Measurements from ENCODE around the gene MBD1. TPM values are rescaled to one million over a fixed set of nuclear protein-coding genes. Genes with fewer than 3 reads are reported as not detected.
"Not testable (repeated sequence)": the region's sequence is repeated elsewhere in the genome, so short reads cannot be mapped to it uniquely, and the experiment has no call there.

MBD1 gene
- total RNA-seq, 1 donor from 2014 or later: 54.4 TPM

DNA sequence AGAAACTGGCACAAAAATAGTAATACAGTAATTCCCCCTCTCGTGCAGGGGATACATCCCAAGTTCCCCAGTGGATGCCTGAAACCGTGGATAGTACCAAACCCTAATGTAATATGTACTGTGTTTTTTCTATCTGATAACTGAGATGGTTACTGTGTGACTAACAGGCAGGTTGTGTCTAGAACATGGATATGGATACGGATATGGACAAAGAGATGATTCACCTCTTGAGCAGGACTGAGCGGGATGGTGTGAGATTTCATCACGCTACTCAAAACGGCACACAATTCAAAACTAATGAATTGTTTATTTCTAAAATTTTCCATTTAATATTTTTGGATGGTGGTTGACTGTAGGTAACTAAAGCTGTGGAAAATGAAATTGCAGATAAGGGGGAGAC is 3.4 kb downstream of the MBD1 start:
- intact Hi-C loops (cut with DNase I): no loop called here
- DNase-seq (ENCODE audit: low spot score): no peak

DNA sequence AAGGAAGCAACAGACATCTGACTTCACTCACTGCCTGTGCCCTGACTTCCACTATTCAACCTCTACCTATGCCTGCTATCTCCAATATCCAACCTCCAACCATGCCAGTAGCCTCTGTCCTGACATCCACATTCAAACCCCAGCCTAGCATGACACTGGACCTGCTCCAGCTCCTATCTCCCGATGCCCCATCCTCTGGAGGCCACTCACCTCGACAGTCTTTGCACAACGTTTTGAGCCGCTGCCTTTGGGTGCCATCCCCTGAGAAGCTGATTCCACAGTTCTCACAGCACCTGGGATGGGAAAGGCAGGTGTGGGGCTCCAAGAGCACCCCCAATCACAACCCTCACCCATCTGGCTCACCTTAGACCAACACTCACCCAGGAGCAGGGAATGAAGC is 4.9 kb downstream of the MBD1 start:
- intact Hi-C loops (cut with DNase I): no loop called here
- DNase-seq (ENCODE audit: low spot score): no peak

DNA sequence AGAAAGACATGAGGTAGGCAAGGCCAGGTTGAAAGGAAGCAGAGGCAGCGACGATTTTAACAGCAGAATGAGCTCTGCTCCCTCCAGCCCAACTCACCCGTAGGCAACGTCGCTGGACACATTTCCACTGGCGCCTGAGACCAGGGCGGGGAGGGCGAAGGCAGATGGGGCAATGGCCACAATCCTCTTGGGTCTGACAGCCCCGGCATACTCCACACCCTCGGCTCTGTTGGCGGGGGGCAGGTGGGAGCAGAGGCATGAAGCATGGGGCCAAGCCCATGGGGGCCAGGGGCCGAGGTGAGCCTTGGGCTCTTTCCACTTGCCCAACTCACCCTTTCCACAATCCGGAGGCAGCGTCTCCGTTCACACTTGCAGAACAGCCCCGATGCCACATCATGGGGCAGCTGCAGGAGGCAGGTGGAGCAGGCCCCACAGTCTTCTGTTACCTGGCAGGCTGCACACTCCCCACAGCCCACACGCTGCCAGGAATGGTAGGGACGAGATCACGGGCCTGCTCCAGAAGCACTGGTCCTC is 5.8 kb downstream of the MBD1 start:
- intact Hi-C loops (cut with DNase I): no loop called here

DNA sequence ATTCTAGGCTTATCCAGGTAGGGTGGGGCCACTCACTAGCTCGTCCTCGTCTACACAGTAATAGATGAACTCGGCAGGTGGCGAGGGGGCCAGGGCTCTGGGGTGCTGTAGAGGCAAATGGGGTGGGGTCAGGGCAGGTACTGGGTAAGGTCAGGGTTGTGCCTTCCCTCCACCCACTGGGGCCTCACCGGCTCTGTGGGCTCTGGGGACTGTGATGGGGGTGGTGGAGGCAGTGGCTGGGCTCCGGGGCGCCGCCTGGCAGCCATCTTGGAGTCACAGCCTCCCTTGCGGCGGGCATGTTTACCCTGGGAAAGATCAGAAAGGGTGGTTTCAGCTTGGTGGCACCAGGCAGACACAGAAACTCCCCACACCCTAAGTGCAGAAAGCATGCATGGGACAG is 6.4 kb downstream of the MBD1 start:
- no peak for DNase-seq (ENCODE audit: low spot score)
- intact Hi-C loops (cut with DNase I): no loop called here

More for the DNA sequence above, 5.8 kb downstream of the MBD1 start:
- DNase-seq (ENCODE audit: low spot score): no peak

DNA sequence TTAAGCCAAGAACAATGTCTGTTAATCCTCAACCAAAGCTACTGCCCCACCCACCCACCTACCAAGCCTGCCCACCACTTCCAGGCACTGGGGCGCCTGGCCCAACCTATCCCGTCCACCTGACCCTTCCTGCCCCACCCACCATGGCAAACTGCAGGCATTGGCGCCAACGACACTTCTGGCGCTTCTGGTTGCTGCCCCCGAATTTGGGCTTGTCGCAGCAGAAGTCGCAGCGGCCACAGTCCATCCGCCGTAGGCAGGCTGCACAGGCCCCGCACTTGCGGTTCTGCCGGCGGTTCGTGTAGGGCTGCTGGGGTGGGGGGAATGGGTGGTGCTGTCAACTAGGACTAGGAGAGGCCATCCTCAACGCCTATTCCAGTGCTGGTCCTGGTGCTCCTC is 7.3 kb downstream of the MBD1 start:
- DNase-seq (ENCODE audit: low spot score): no peak
- intact Hi-C loops (cut with DNase I): no loop called here

DNA sequence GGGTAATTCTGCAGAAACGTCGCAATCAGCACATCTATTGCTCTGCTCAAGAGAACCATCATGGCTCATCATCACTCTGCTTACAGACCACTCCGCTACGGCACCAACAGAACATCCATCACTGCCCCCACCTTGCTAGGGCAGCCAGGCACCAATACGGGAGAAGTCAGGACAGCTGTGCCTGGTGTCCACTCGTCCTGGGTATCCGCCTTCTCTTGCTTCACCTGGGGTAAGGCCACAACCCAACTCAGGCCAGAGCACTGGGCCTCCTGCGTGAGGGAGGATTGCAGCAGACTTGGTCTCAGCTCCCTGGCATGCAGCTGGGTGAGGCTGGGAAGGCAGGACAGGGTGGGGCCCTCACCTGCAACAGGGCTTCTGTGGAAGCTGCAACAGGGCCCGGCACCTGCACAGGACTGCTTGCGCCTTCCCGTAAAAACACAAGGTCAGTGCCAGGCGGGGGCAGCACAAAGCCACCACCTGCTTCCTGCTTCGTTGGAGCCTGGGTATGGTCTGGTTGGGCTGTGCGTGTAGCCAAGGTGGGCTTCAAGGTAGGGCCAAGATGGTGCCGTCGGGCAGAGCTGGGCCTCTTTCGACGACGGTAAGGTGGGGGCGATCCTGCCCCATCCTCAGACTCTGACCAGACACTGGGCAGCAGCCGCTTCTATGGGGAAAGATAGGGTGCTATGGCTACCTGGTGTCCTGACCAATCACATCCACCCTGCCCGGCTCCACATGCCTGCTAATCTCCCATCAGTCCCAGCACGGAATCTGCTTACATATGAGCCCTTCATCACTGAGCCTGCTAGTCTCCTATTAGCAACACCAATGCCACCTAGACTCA is 7.9 kb downstream of the MBD1 start:
- DNase-seq (ENCODE audit: low spot score): no peak
- intact Hi-C loops (cut with DNase I): no loop called here

DNA sequence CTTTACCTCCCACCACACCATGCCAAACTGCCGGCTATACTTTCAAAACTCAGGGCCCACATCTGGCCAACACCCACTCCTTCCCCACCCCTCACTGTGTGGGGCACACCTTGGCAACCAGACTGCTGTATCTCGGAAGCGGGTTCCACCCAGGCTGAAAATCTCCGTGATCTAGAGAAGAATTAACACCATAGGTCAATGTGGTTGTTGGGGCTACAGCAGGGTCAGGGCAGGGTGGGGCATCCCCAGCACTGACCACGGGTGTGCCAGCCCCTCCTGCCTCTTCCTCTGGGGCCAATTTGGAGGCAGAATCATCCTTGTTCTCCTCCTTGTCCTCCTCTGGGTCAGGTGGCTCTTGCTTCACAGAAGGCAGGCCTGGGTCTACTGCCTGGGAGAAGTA is 8.8 kb downstream of the MBD1 start:
- DNase-seq (ENCODE audit: low spot score): no peak
- intact Hi-C loops (cut with DNase I): no loop called here

DNA sequence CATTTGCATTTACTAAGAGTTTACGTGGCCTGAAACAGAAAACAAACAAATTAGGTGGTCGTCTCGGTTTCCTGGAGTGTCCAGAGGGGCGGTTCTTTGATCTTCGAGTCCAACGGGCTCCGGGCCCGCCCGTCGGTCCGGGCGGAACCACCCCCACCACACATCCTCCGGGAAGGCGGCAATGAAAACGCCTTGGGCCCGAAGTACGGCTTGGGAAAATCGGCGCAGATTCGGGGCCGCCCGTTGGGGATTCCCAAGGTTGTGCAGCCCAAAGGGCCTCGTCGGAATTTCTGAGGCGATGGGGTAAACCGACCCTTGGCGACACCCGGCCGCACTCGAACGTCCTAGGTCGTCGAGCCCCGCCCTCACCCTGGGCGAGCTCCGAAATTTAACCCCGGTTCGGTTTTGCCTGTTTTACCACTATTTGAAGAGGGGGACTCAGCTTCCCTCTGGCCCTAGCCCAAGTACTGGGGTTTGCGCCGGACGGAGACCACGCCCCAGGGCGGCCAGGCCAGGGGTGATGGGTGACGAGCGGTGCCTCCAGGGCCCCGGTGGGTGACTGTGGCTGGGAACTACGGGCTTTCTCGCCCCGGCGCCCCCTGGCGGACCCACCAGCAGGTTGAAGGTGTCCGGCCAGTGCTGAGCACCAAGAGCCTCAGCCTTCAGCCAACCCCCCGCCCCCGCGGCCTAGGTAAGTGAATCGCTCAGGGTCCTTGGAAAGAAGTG is 13.1 kb downstream of the MBD1 start:
- intact Hi-C loops (cut with DNase I): no loop called here

DNA sequence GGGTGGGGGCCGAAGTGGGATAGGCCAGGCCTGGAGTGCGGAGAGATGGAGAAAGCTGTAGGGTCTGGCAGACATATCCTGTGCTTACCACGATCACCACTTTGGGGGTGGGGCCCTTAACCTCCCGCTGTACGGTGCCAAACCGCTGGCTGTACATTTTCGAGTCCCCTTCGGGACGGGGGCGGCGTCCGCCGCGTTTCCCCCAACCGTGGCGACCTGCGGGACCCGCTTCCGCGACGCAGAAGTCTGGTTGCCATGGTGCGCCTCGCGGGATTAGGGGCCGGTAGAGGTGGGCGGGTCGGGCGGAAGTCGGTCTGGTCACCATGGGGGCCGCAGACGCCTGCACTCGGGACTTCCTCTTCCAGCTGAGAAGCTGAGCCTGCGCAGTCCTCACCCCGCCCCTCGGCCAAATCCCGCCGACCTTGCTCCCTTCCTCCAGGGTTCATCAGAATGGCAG is 15.0 kb downstream of the MBD1 start, which contains the start of gene CFAP53:
Gene CFAP53, minus strand, starts transcription at position 248 of the 457 bp plus-strand sequence. Its CDS starts 91 bp downstream, at position 157.
- intact Hi-C loops (cut with DNase I): loop anchor here (2.0 kb wide), 1 partner anchor 21 kb away; the partner anchor contains the start of gene CXXC1
- DNase-seq (ENCODE audit: low spot score): peak; percentile 97

More for the DNA sequence above, 13.1 kb downstream of the MBD1 start:
- peak; percentile 92 for DNase-seq (ENCODE audit: low spot score)

DNA sequence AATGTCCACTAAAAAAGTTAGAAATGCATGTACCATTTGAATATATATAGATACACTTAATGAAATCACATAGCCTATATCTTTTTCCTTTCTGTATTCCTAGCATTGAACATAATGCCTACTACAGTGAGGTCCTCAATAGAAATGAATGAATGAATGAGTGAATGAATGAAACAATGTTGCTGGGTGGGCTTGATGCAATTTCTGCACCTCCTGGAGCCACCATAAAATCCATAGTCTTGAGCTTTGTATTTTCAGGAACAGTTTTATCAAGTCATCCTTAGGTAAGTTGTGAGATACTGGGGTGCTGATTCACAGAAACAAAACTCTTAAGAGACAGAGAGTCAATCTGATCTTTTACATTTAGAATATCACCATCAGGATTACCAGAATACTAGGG is 18.3 kb downstream of the MBD1 start:
- intact Hi-C loops (cut with DNase I): no loop called here
- no peak for DNase-seq (ENCODE audit: low spot score)

DNA sequence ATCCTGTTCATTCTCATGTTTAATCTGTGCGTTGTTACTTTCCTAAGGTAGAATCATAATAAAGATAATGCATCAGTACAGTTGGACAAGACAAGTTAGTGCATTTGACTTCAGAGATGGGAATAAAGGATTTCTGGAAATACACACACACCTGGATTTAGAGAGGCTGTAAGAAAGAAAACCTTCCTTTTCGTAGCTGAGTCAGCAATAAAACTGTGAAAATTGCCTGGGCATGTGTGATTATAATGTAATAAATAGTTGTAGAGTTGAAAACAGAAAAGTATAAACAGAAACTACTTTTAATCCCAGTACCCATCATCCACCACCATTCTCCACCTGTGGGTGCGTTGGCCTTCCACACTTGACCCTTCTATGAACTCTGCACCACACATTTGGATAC is 30.4 kb downstream of the MBD1 start:
- DNase-seq (ENCODE audit: low spot score): no peak
- intact Hi-C loops (cut with DNase I): no loop called here

DNA sequence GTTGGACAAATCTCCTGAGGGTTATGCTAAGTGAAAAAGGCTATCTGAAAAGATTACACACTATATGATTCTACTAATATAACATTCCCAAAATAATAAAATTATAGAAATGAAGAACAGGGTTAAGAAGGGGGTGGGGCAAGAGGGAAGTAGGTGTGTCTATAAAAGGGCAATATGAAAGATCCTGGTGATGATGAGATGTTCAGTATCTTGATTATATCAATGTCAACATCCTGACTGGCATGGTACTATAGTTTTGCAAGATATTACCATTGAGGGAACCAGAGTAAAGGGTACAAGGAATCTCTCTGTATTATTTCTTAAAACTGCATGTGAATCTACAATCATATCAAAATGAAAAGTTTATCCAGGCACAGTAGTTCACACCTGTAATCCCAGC is 31.7 kb downstream of the MBD1 start:
- intact Hi-C loops (cut with DNase I): no loop called here
- DNase-seq (ENCODE audit: low spot score): no peak

DNA sequence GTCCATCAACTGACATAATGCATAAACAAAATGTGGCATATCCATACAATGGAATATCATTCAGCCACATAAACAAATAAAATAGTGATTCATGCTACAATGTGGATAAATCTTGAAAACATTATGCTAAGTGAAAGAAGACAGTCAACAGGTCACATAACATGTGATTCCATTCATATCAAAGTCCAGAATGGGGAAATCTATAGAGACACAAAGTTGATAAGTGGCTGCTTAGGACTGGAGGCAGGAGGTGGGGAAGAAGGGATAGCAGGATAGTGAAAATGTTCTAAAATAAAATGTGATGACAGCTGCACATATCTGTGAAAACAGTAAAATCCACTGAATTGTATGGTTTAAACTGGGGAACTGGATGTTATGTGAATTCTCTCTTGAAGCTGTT is 33.8 kb downstream of the MBD1 start:
- intact Hi-C loops (cut with DNase I): no loop called here
- DNase-seq (ENCODE audit: low spot score): no peak

DNA sequence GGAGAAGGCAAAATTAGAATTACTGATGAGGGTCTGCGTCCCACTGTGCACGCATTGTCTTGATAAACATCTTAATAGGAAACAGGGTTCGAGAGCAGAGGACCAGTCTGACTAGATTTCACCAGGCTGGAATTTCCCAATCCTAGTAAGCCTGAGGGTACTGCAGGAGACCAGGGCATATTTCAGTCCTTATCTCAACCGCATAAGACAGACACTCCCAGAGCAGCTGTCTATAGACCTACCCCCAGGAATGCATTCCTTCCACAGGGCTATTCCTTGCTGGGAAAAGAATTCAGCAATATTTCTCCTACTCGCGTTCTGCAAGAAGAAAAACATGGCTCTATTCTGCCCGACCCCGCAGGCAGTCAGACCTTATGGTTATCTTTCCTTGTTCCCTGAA is 39.6 kb downstream of the MBD1 start:
- intact Hi-C loops (cut with DNase I); DNase-seq (ENCODE audit: low spot score): not testable (repeated sequence)

DNA sequence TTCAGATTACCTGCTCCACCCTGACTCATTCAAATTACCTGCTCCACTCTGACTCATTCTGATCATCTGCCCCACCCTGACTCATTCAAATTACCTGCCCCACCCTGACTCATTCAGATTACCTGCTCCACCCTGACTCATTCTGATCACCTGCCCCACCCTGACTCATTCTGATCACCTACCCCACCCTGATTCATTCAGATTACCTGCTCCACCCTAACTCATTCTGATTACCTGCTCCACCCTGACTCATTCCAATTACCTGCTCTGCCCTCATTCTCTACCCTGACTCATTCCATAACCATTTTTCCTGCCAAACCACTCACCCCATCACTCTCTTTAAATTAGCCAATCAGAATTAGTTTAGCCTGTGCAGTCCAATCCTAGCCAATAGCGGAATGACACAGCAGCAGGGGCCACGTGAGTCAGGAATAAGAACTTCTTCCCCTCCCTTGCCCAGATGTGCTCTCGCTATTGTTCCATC is 41.2 kb downstream of the MBD1 start:
- no peak for DNase-seq (ENCODE audit: low spot score)
- intact Hi-C loops (cut with DNase I): no loop called here

DNA sequence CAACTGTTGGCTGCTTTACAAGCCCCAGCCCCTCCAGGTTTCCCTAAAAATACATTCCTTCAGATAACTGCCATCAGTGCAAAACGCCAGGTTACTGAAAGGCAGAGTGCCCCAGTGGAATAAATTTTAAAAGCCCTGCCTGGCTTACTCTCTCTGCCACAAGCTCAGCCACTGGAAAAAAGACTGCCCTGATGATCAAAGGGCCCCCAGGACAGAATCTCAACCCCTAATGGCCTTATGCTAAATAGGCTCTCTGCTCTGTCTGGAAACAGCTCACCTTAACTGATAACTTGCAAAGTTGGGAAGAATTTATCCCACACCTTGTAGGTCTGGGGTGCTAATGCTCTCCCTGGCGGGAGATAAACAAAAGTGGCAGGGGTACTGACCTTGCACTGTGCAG is 48.9 kb downstream of the MBD1 start:
- intact Hi-C loops (cut with DNase I): no loop called here
- DNase-seq (ENCODE audit: low spot score): no peak

DNA sequence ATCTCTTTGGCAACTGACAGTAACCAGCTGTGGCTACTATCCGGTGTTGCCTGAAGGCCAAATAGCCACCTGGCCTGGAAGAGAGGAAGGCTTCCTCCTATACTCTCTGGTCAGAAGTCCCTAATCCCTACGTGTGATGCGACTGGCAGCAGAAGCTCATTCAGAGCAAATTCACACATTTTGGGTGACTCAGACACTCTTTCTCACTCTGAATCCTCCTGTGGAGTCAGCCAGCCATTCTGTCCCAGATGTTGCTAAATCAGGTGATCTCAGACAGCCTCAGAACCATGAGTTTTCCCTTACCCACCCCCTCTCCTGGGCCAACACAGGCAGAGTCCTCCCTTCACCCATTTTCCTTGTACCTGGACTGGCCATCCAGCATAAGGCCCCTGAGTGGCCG is 49.7 kb downstream of the MBD1 start:
- DNase-seq (ENCODE audit: low spot score): no peak

DNA sequence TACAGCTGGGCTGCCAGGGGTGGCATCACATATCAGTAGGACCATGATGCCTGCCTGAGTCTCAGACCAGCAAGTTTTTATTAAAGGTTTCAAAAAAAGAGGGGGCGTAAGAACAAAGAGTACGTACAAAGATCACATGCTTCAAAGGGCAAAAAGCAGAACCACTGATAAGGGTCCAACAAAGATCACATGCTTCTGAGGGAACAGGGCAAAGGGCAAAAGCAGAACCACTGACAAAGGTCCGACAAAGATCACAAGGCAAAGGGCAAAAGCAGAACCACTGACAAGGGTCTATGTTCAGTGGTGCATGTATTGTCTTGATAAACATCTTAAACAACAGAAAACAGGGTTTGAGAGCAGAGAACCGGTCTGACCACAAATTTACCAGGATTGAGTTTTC is 61.1 kb downstream of the MBD1 start:
- intact Hi-C loops (cut with DNase I); DNase-seq (ENCODE audit: low spot score): not testable (repeated sequence)

More for the DNA sequence above, 49.7 kb downstream of the MBD1 start:
- intact Hi-C loops (cut with DNase I): no loop called here

Data from cardiac septum (tissue), 1 donor.